ENCODE measurements around the gene LARP4B.

GRCh38 chr10:774223-774622 is 157.3 kb downstream of the LARP4B start:
- TF ChIP-seq CTCF (IDR thresholded peaks at IDR 0.05) (no peak), POLR2A (IDR thresholded peaks at IDR 0.05) (no peak)

Measured in testis (tissue), 2 donors.